CD1c-positive myeloid dendritic cell (primary cell): ENCODE measurements around the gene PIEZO2.
"Not testable (repeated sequence)": the region's sequence is repeated elsewhere in the genome, so short reads cannot be mapped to it uniquely, and the experiment has no call there.

Experiments used
- DNase-seq: peaks from one replicate; pipeline ENCODE4 v3.0.0-alpha.2; 2016; ENCODE audit errors: extremely low spot score

The PIEZO2 gene

DNA sequence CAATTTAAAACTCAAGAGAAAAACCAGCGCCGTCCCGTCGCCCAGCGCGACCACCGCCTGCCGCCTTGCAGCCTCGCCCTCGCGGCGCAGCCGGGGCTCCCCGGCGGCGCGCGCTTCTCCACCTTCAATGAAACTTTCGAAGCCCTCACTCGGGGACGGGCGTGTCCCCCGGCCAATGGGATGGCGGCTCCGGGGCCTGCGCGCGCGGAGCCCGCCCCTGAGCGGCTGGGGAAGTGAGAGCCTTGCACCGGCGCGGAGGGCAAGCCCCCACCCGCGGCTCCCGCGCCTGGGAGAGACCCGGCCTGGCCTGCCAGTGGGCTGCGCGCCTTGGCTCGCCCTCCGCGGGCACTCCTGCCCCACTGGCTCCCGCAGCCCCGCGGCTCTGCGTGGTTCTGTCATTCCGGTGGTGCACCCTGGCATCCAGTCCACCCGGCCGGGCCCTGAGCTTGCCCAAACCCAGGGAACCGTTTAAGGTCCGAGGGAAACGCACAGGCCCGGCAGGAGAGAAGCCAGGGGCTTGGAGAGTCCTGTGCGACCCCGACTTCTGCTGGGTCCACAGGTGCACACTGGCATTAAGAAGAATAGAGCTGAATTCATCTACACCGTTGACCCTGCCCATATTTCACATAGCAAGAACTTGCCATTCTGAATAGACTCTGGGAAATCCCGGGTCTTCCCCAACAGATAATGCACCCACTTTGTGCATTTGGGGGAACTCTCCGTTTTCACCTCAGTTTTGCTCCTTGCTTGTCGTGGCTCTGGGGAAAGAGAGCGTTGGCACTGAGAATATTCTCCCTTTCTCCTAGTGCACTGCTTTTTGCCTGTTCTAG lies at the start of gene PIEZO2:
PIEZO2 (minus strand) TSS at position 129 of the 830 bp plus-strand sequence. CDS start 981 bp downstream, outside the sequence.
- peak; percentile 53 for DNase-seq

DNA sequence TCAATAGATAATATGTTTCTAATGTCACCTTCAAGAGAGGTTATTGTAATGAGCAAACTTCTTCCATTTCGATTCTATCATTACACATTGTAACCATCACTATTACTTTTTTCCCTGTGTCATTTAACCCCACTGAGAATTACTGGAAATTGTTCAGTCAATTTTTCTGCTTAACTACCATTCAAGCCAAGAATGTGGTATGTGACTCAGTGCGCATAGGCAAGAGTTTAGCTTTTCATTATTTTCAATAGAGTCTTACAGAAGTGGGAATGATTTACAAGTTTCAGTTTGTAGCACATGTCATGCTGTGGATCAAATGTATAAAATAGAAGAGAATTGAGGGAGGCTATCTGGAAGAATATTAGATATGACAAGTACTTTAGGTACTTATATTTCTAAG lies 34.3 kb upstream of the PIEZO2 start:
- no peak for DNase-seq

DNA sequence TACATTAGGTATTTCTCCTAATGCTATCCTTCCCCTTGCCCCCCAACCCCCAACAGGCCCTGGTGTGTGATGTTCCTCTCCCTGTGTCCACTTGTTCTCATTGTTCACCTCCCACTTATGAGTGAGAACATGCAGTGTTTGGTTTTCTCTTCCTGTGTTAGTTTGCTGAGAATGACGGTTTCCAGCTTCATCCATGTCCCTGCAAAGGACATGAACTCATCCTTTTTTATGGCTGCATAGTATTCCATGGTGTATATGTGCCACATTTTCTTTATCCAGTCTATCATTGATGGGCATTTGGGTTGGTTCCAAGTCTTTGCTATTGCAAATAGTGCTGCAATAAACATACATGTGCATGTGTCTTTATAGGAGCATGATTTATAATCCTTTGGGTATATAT lies 32.3 kb upstream of the PIEZO2 start:
- DNase-seq: not testable (repeated sequence)

DNA sequence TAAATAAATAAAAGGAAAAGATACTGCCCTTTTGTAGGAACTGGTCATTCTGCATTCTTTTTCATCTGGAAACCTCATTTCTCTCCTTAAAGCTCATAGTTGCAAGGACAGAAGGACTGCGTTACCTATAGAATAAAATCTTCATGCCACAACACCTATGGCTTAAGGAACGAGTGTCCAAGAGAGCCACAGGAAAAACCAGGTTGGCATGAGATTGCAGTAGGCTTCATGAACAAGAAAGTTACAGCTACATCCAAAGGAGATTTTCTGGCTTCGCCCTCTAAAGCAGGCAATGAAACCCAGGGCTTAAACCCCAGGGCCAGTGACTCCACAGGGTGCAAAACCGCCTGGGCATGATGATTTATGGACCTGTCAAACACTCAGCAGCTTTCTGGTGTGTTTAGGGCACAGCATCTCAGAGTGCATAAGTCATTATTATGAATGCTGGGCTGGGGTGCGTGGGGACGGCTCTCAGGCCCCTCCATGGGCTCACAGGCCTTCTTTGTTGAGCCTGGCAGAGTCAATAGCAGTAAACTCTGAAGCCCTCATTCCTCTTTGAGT lies 30.7 kb upstream of the PIEZO2 start:
- no peak for DNase-seq

DNA sequence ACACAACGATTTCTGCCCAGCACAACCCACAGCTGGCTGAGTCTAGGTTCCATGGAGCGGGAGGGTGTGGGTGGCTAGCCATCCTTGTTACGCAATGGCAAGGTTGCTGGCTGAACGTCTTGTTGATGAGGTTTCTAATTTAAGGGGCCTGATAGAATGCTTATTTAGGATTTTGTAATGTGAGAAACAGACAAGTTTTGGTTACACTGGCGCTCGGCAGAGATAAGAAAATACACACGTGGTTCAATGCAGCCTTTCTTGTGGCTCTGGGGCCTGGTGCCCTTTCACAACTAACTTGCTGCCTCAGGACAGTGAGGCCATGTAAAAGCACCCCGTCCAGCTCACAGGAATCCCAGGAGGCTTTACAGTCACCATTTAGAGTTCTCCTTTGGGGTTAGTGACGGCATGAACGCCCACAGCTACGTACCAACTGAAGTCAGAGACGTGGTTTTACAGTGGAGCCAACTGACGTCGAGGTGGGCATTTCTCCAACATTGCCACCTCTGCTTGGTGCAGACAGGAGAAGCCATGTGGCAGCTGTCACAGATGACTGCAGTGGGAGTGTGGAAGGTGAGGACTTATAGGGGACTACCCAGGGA lies 29.7 kb upstream of the PIEZO2 start:
- DNase-seq: peak; percentile 11

DNA sequence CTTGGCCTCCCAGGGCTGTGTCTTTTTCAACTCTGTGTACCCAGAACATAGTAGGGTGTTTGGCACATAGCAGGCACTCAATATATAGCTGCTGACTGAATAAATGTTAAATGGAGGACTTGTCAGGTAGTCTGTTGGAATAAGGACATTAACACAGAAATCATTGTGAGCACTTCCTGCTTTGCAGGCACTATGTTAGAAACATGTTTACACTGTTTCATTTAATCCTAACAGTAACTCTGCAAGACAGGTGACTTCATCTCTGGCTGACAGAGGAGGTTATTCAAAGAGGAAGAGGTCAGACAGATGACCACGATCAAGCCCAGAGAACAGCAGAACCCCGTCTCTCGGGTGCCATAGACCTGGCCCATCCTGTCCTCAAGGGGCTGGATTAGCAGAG lies 28.0 kb upstream of the PIEZO2 start:
- no peak for DNase-seq

DNA sequence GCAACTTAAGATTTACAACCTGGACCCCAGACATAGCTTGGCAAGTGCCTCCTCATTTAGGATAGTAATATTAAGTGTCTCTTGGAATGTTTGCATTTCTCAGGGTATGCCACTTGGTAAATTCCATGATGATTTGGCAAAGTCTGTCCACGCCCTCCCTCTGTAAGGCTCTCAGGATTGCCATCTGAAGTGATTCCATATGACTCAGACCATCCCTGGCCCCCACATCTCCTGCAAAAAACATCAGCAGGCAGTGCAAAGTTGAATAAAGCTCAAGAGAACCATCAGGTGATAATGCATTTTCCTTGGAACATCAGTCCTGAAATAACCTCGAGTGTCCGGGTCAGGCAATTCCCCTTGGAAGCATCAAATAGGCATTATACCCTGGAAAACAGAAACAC lies 27.1 kb upstream of the PIEZO2 start:
- no peak for DNase-seq

DNA sequence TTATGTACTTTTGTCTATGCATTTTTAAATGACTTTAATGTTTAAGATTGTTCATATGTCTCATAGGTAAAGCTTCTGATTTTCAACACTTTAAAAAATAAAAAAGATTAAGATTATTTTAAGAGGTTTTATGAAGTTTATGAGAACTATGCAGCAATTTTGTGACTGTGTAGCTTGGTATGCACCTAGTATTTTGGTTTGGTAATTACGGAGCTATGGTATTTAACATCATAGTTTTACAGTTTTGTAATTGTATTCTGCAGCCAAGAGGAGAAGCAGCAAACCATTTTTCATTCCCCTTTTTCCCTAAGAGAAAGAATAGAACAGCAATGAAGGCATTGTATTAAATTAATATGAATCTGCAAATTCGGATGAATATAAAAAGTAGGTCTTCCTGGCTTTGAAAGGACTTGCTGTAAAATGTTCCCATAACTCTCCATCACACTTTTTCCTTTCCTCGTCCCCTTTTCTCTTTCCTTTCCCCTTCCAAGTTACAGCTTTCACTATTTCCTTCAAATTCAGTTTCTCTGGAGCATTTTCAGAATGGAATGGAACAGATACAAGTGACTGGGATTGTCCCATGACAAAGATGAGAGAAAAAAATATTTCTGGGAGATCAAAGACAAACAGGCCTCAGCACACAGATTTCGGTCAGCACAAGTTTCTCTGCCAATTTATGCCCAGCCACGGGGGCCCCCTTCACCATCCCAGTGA lies 26.1 kb upstream of the PIEZO2 start:
- DNase-seq: no peak

DNA sequence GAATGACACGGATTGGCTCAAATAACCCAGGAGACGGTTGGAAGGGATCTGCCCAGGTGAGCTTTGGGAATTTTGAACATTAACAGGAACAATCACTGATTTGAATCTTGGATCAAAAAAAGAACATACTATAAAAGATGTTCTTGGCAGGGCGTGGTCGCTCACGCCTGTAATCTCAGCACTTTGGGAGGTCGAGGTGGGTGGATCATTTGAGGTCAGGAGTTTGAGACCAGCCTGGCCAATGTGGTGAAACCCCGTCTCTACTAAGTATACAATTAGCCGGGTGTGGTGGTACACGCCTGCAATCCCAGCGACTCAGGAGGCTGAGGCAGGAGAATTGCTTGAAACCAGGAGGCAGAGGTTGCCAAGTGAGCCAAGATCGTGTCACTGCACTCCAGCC lies 24.8 kb upstream of the PIEZO2 start:
- not testable (repeated sequence) for DNase-seq

DNA sequence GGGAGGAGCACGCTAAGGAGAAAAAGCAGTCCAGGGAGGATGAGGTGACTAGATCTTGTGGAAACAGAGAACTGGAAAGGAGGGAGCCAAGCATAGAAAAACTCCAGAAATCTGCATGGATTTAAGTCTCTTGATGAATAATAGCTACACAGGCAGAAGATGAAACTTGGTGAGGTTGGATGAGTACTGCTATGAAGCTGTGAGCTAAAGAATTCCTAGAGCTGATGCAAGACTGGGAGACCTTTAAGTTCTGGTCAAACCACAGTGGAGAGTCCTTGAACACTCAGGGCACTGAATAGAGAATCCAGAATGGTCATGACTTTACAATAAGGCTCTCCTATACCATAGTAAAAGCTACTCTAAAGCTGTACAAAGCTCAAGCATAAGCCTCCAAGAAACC lies 18.4 kb upstream of the PIEZO2 start:
- no peak for DNase-seq

DNA sequence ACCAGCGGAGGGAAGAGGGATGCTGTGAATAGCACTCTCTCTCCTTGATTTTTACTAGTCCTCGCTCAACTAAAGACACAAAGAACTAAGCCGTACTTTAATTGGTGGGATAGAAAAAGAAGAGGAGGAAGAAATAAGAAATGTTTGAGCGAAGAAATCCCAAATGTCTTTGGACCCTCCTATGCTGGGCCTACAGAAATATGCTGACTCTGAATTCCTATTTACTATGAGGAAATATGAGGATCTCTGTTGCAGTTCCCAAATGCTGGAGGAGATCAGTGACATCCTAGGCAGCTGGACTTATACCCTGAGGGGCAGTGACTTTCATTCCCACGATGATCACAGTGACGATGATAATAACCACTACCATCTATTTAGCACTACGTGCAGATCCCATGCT lies 16.6 kb upstream of the PIEZO2 start:
- no peak for DNase-seq

DNA sequence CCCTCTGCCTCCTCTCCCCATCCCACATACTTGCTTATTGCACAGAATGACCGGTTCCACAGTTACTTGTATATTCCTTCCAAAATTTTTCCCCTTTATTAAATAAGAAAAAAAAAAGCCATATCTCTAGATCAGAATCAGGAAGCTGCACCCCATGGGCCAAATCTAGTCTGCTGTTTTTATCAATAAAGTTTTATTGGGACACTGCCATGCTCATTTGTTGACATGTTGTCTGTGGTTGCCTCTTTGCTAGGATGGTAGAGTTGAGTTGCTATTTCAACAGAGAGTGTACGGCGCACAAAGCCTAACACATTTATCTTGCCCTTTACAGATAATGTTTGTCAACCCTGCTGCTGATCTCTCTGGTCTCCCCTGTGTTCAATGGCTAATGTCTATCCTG lies 15.8 kb upstream of the PIEZO2 start:
- no peak for DNase-seq

DNA sequence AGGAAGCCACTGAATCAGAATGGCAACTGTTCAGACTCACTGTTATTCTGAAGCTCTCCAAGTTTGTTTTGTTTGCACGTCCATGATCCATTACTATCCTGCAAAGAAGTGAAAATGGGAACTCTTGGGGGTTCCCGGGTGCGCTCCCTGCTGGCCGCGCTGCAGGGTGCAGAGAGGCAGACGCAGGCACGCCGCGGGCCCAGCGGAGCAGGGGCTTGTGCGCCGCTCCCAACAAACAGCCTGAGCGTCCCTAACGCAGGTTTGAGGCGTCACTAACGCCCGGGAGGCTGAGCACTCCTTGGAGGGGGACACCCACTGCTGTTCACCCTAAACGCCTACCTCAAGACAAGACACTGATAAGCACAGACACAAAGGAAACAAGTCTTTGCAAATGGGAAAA lies 14.3 kb upstream of the PIEZO2 start:
- DNase-seq: peak; percentile 44

DNA sequence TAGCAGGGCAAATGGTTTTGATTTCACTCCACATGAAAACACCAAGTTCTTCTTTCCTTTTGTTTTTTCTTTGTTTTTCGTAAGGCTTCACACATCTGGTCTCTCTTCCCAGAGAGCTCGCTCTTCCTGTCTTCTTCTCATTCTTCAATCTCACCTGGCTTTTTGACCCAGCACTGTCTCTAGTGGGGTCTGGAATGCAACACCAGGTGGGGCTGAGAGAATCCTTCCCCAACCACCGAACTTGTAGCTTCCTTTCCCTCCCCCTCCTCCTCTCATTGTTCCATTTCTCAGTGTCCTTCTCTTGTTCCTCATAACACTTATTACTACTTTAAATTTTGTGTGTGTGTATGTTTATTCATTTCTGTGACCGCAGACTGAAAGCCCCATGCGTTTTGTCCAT lies 13.5 kb upstream of the PIEZO2 start:
- no peak for DNase-seq

DNA sequence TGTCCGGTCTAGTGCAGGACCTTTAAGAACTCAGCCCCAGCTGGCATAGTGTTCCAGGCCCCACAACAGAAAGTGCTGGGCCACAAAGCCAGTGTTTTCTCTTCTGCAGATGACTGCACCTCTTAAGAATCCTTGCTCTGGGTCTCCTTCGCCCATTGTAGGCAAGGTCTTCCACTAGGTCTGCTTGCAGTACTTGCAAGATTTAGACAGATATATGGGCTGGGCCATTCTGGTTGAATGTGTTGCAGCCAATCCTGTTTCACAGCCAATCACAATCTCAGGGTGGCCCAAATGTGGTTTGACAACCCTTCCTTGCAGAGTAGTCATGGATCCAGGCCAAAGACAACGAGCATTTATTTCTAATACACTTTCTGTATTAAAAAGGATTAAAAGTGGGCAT lies 13.1 kb upstream of the PIEZO2 start:
- no peak for DNase-seq

DNA sequence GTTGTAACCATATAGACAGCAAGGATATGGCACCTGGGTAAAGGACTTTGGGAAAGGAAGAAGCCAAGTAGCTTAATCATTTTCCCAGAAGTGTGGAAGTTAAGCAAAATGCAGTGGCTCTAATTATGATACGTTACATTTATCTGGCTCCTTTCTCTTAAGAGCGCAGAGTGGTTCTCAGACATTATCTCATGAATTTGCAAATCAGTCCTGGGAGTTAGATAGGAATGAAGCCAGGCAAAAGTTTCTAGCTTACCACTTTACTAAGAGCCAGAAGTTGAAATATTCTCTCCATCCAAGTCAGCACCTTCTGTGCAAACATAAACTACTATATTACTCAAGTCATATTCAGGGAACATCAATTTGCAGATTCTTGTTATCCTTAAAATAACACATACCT lies 10.9 kb upstream of the PIEZO2 start:
- no peak for DNase-seq

DNA sequence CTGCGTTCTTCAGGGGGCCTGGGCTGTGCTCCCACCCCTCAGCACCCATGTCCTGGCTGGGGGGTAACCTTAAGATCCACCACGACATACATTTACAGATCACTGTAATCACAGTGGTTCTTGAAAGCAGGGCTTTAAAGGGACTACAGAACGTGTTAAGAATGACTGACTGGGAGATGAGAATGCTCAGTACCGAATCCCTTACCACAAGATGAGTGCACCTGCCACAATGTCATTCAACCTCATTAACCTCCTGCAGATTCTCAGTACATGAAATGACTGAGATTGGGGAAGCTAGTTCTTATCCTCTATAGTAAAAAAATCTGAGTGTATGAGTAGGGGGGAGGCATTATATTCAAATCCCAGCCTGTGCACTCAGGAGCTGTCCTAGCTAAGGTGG lies 10.5 kb upstream of the PIEZO2 start:
- DNase-seq: no peak

DNA sequence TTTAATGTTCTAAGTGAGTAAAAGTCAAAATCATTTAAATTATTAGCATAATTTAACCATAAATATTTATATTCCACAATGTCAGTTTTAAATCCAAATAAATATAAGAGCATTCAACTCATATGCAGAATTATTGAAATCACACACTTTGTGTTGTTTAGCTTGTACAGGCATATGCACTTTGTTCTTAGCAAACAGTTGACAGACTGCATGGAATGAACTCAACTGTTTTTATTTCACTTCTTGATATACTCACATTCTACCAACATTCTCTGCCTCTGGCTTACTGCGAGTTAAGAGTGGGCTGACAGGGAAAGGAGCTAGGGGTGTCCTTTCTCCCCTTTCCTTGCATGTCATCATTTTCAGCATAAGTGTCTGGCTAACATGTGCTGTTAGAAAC lies 7.6 kb upstream of the PIEZO2 start:
- DNase-seq: no peak

DNA sequence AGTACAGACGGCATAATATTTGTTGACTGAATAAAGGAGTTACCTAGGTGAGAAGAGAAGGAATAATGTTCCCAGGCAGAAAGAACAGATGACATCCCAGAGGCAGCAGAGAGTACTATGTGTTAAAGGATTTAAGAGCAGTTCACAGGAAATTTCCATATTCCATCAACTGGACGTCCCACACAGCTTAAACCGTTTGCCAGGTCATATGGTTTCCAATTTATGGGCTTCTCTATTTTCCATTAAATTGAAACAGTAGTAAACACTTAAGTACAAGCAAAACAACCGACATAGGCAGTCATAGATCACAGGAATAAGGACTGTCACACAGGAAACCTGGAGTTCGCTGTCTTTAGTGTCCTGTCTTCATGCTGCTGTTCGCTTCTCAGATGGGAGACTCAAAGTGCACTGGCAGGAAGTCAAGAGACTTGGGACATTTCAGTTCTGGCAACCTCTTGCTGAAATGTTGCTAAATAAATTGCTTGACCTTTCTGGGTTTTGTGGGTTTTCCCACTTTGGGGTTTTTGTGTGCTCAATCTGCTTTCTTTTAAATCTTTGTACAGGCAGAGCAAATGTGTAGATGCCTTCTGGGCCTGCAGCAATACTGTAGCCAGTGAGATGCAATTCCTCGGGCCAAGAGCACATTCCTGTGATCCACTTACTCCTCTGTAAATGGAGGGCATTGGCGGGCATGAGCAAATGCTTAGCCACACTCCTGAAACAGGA lies 5.8 kb upstream of the PIEZO2 start:
- DNase-seq: no peak

DNA sequence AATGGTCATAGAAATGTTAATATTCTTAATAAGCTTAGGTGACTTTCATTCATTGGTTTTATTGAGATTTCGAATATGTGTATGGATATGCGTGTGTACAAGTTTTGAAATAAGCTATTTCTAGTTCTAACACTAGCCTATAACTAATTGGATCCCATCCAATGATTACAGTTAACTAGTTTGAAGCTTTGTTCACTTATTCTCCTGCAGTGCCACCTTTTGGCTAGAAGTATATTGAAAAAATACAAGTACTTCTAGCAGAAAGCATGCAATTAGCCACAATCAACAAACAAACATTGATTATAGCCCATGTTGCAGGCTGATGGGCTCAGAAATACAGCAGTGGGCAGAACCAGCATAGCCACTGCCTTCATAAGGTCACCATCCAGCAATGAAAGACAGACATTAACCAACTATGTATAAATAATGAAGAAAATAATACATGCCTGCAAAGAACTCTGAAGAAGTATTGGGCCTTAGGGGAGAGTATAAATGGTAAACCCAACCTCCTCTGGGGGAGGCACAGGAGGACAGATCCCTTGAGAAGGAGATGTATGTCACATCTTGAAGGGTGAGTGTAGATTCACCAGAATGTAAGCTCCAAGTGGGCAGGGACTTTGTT lies 5.1 kb upstream of the PIEZO2 start:
- peak; percentile 21 for DNase-seq

DNA sequence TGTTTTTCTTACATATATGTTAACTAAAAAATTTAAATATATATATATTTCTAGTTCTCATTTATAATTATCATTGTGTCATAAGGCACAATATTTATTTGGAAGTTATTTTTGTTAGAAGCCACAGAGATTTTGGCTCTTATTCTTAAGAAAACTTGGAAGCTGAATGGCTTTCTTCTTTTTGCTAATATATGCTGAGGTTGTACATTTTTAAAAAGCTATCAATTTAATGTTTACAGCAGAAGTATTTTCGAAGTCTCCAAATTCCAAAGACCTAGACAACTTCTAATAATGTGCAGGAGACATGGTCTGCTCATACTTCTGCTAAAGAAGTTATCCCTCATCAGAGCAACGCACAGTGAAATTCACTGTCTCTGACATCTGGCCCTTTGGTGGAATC lies 3.7 kb upstream of the PIEZO2 start:
- DNase-seq: no peak

DNA sequence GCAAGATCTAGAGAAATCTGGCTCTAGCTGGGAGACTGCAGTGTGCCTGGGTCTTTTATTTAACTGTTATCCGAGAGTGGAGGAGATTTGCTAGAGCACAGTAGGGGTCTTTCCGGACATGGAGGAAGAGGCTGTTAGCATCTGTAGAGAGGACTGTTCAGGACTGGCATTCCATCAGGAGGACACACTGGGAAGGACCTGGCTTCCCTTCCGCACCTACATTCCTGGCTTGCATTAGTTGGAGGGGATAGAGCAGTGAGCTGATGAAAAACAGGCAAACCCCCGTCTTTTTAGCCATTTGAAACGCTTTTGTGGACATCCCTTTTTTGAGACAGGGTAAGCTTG lies 874 bp upstream of the PIEZO2 start:
- DNase-seq: no peak
